HCT116 (cell line): ENCODE measurements around the gene NFIA.

ENCODE experiments used
- CBX3 ChIP-seq: IDR thresholded peaks from 2 replicates; pipeline ENCODE4 v1.6.1; 2012; ENCODE audit warnings: low read depth
- CTCF ChIP-seq, 3 experiments: fragments of 200-600 bp in 1 of 3; sonication (generic) in 1 of 3; IDR thresholded peaks in 2 of 3; conservative IDR thresholded peaks in 1 of 3; 2 replicates each; pipeline ENCODE4 v1.5.1; 2012 to 2017; ENCODE audit warnings: low read depth in 2 of 3, low read length in 2 of 3, antibody characterized with exemption in 1 of 3, borderline replicate concordance in 1 of 3, control low read depth in 1 of 3, mild to moderate bottlenecking in 1 of 3, mixed read lengths in 1 of 3, mixed run types in 1 of 3, moderate library complexity in 1 of 3; ENCODE audit not compliant: insufficient read depth in 1 of 3
- ELF1 ChIP-seq: IDR thresholded peaks from 2 replicates; pipeline ENCODE4 v1.6.1; 2012; ENCODE audit warnings: low read depth, borderline replicate concordance
- EZH2phosphoT487 ChIP-seq: fragments of 200-600 bp; IDR thresholded peaks from 2 replicates; pipeline ENCODE4 v1.6.1; 2018; ENCODE audit warnings: antibody characterized with exemption, borderline replicate concordance
- FOSL1 ChIP-seq: IDR thresholded peaks from 2 replicates; pipeline ENCODE4 v1.6.1; 2012; ENCODE audit warnings: low read depth
- JUND ChIP-seq: IDR thresholded peaks from 2 replicates; pipeline ENCODE4 v1.6.1; 2012
- MAX ChIP-seq: IDR thresholded peaks from 2 replicates; pipeline ENCODE4 v1.6.1; 2012
- POLR2A ChIP-seq: IDR thresholded peaks from 2 replicates; pipeline ENCODE4 v1.7.0; 2011; ENCODE audit warnings: borderline replicate concordance; ENCODE audit not compliant: insufficient read depth, insufficient read length; ENCODE audit errors: extremely low read depth
- POLR2AphosphoS5 ChIP-seq: IDR thresholded peaks from 2 replicates; pipeline ENCODE4 v1.6.1; 2011; ENCODE audit warnings: mild to moderate bottlenecking, low read depth, low read length, moderate library complexity
- SRF ChIP-seq: IDR thresholded peaks from 2 replicates; pipeline ENCODE4 v1.6.1; 2012; ENCODE audit warnings: low read depth
- TCF7L2 ChIP-seq: IDR thresholded peaks from 2 replicates; pipeline ENCODE4 v1.7.0; 2011; ENCODE audit warnings: borderline replicate concordance, inconsistent platforms; ENCODE audit not compliant: insufficient read depth, insufficient read length; ENCODE audit errors: extremely low read depth
- YY1 ChIP-seq: IDR thresholded peaks from 2 replicates; pipeline ENCODE4 v1.6.1; 2011; ENCODE audit warnings: low read length, low read depth, moderate library complexity, mild to moderate bottlenecking; ENCODE audit not compliant: insufficient replicate concordance; ENCODE audit errors: extremely low read depth

GRCh38 chr1:61184040-61184713, 101.8 kb downstream of the NFIA start:
- TF ChIP-seq SRF: no peak
- TF ChIP-seq YY1: no peak
- no peak for TF ChIP-seq CTCF (IDR thresholded peaks at IDR 0.05 in 2 of 3, conservative IDR thresholded peaks at IDR 0.05 in 1 of 3; ENCODE audit: borderline replicate concordance in 1 of 3, insufficient read depth in 1 of 3, low read depth in 2 of 3, low read length in 2 of 3)
- no peak for TF ChIP-seq POLR2AphosphoS5
- no peak for TF ChIP-seq EZH2phosphoT487
- no peak for TF ChIP-seq POLR2A
- TF ChIP-seq FOSL1: no peak
- no peak for TF ChIP-seq TCF7L2
- TF ChIP-seq JUND: no peak
- no peak for TF ChIP-seq ELF1
- TF ChIP-seq CBX3: no peak
- TF ChIP-seq MAX: no peak
